ENCODE measurements around the gene TMEM30A.

The TMEM30A gene

DNA sequence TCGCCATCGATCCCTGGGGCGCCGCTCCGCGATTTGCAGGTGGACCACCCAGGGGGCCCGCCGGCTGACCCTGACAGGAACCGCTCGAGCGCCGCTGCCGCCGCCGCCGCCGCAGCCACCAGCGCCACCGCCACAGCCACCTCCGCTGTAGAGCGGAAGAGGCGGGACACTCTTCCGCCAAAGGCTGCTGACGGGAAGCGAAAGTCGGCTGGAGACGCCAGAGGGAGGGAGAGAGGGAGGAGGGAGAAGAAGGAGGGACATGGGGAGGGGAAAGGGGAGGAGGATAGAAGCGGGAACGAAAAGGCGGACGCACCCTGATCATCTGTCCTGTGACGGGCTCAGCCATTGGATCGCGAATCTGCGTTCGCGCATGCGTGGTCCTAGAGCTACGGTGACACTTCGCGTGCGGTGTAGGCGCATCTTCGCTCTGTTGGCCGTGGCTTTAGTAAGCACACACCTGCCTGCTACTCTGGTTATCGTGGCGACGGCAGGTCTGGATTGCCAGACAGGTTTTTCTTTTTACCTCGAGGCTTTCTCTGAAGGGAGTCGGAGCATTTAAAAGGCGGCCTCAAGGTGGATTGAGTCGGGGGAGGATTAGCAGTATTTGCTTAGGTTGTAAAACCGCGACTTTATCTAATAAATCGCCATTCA is at the start of gene TMEM30A:
TMEM30A (minus strand) TSS at position 161 of the 651 bp plus-strand sequence; CDS start at position 7, 154 bp downstream.
- peak; percentile 98 for DNase-seq

DNA sequence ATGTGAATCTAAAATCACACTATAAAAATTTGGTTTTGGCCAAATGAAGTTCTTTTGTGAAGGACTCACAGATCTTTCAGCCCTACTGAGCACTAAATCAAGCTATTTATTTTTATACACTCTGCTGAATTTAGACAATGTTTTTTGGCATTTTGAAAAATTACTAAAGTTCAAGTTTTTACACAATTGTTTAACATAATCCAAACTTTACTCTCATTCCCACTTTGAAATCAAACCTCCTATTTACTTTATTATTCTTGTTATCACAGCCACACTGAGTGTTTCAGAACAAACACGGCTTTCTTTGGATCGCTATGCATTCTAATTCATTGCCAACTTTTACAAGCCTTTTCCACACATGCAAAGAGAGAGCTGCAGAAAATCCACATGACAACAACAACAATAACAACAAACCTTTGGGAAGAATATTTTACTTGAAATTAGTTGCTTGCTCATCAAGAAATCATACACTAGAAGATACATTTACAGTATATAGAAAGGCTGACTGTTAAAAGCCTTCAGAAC is 49.1 kb upstream of the TMEM30A start:
- DNase-seq: no peak

DNA sequence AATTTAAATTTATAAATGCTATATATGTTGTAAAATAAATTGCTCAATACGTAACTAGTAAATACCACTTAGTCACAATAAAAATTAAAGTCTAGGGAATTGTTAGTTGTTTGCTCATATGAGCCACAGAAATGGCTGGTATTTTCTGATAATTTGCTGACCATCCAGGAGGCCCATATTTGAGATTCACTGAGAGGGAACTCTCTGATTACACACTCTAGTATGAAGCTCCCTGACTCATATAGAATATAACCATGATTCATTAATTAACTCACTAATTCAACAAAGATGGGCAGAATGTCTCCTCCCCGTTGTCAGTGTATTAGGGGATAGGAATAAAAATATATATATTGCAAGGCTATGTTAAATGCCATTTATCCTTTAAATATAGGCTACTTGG is 46.6 kb upstream of the TMEM30A start:
- no peak for DNase-seq

DNA sequence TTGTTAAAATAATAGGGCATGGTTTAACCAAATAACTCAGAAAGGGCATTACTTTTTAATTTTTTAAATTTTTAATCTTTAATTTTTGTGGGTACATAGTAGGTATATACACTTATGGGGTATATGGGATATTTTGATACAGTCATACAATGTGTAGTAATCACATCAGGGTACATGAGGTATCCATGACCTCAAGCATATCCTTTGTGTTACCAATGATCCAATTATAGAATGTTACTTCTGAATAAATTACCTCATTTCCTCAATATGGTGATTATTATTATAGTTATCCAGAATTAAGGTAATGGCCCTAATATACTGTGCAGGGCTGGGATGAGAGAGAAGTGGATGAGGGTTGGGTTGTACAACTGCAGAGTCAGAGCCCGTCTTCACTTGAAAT is 45.1 kb upstream of the TMEM30A start:
- no peak for DNase-seq

DNA sequence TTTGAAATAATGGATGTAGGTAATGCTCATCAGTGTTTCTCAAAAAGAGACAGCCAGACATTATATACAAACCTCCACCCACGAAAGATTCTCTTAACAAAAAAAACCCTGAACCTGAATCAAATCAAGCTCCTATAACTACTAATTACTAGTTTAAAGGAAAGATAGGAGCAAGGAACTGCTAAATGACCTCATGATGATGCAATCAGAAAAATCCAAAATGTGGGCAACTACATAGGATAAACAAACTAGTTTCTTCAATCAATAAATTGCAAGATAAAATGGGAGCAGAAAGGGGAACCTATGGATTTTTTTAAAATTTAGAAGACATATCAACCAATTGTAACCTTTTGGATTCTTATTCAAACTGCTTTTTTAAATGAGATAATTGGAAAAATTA is 43.2 kb upstream of the TMEM30A start:
- no peak for DNase-seq

DNA sequence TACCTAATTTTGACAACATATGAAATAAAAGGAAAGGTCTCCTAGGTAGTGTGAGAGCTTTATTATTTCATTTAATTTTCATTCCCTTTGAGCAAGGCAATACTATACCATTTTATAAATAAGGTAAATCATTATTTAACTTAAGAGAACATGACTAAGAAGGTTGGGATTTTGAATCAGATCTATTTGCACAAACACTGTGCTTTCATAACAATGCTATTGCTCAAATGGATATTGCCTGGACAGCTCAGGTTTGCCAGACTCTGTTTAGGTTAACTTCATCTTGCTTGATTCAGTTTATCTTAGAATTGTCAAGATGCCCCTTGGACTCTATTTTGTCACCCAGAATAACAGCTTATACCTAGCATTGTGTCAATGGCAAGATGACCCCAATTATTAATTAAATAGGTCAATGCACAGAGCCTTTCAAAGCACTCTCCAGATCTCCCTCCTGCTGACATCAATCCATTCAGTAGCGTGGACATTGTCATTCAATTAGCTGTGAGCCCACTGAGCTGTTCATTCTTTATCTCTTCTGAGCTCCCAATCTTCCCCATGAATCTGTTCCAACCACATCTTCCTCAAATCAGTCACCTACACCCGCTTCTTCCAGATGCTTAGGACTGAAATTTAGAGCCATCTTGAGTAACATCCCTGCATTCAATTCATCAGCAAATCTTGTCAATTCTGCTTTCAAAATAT is 42.1 kb upstream of the TMEM30A start:
- DNase-seq: no peak

DNA sequence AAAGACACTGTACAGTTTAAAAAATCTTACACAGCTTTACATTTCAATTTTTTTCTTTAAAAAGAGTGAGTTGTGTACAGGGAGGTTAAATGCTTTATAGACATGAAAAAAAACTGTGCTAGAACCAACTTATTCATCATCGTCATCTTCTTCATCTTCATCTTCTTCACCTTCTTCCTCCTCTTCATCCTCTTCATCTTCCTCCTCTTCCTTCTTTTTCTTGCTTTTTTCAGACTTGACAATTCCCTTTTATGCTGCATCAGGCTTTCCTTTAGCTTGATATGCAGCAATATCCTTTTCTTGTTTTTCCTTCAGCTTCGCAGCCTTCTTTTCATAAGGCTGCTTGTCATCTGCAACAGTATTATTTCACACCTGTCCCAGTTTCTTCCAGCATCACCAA is 34.3 kb upstream of the TMEM30A start:
- no peak for DNase-seq

DNA sequence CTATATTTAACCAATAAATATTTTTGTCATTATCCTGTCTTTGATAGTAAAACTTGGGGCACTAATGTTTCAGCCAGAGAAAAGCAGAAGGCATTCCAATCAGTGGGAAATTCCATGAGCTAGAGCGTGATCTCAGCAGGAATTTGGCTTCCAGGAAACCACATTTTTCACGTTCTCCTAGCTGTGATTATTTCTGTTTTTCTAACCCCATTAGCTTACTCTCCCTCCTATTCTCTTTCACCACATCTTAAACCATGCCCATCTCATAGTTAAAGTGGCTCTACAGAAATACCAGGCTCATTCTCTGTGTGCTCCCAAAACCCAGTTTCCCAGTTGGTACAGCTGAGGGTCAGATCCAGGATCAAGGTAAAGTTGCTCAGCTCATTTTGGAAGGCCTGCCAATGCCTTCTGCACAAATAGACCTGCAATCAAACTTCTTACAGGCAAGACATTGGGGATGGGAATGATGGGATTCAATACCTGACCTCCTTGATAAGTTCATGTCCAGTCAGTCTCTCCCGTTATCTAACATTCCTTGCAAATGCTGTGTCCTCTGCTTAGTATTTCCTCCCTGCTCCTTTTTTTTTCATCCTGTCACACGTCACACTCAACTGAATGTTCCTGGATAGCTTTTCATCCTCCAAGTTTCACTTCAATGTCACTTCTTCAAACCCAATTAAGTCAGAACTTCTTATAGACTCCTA is 33.1 kb upstream of the TMEM30A start:
- DNase-seq: no peak

DNA sequence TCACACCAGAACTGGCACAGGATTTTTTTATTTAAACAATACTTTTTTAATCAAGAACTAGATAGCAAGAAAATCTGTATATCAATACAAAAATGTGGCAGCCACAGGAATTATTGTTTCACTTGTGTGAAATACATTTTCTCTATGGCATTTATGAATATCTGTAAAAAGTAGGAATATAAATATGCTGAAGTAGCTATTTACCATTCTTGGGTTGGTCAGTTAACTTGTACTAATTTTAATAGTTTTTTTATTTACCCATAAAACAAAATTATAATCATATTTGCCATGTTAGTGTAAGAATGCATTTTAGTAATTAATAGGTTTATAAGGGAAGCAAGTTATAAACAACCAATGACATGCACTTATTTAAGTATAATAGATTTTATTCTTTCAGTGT is 31.4 kb upstream of the TMEM30A start:
- no peak for DNase-seq

DNA sequence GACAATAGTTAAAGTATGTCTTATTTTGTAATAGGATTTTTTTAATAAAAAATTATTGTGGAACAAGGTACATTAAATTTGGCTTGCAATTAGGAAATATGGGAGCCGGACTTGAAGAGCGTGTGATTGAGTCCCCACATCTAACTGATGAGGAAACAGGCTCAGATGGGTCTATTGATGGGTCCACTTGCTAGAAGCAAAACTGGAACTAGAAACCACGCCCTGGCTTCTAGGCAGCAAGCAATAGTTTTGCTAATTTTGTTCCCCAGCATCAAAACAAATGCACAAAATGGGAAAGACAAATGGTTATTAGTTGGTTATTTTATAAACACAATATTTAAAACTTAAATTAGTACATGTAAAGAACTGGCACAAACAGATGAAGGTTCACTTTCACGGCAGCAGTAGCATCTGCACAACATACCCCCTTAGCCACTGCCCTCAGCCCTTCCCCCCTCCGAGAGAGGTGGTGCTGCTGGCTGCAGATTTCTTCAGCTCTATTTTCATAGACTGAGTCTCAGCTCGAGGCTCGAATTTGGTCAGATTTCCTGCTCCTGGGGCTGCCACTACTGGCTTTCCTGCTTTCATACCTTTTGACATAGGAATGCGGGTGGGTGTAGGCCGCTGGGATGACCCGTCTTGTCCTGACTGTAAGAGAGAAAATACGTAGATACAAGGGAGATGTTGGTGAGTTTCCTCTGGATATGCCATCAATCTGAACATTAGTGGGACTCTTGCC is 23.8 kb upstream of the TMEM30A start:
- no peak for DNase-seq

DNA sequence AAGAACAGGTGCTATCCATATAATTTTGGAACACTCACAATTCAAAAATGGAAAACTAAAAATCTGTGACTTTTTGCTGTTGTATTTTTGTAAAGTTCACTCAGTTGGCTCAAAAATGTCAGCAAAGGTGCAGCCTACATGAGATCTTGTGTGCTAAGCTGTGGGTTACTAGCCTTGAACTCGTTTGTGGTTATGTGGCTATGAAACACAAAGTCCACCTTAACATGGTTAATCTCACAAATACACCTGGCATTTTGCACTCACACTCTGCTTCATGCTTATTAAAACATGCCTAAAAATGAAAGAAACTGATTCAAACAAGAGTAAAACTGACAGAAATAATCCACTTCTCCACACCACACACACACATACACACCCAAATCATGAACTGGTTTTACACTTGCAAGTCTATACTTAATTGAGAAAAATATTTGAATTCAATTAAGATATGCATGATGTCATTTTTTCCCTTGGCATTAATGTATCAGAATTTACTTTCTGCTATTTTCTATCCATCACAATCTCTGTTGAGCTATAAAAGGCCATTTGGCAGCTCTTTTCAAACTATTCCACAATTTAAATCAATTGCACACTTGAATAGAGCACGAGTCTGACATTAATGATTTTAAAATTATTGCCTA is 22.9 kb upstream of the TMEM30A start:
- no peak for DNase-seq

DNA sequence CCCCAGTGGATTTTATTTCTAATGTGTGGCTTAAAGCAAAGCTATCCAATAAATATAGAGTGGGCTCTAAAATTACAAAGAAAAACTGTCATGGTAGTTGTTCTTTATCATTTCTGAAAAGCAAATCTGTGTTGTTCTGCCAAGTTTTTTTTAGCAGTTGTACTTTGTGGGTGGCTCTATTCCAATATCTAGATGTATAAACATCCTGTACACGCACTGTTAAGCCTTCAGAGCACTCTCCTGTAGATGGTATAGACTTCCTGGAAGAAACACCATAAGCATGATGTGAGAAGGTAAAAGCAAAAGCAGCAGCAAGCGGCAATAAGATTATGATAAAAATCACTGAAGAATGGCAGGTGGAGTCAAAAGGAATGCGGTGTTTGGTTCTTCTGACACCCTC is 21.5 kb upstream of the TMEM30A start:
- no peak for DNase-seq

DNA sequence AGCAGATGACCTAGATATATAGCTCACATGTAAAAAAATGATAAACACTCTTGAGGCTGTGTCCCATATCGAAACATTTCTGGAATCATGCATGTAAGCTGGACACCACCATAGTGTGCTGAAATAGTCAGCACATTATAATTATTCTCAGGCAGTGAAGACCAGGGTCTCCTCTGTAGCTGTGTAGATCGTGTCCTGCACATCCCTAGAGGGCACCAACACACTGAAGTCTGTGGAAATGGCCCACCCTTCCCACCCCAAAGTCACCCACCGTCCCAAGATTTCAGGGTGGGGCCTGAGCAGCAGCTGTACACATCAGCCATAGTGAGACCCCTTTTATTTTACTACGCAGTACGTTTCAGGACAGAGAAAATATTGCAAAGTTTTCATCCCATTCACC is 21.0 kb upstream of the TMEM30A start:
- no peak for DNase-seq

DNA sequence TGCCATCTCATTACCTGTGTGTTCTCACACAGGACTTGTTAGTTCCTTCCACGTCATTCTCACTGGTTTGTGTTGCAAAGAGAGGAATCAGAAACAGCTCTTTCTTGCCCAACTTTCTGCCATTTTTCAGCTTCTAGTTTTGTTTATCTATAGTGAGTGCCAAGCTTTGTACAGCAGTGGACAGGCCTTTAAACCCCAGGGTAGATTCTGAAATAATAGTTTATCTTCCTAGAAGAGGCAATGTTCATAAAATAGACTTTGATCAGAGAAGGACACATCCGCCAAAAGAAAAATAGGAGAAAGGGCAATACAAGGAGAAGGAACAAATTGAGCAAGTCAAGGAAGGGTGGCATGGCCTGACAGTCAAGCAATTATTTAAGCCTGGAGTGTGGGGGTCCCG is 17.7 kb upstream of the TMEM30A start:
- no peak for DNase-seq

DNA sequence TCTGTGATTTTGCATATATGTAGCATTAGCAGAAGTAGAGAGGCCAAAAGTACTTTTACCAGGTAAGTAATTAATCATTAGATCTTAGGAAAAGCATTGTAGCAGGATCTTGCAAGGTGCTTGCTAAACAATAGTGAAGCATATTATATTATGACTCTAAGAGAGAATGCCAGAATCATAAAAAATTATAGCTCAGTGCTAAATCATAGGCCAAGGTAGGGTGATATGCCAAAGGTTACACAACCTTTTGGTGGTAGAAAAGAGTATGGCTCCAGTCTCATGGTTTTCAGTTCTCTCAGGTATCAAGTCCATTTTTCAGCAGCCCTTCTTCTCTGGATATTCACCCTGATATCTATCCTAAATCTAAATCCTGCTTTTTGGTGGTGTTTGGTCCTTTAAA is 16.9 kb upstream of the TMEM30A start:
- DNase-seq: no peak

DNA sequence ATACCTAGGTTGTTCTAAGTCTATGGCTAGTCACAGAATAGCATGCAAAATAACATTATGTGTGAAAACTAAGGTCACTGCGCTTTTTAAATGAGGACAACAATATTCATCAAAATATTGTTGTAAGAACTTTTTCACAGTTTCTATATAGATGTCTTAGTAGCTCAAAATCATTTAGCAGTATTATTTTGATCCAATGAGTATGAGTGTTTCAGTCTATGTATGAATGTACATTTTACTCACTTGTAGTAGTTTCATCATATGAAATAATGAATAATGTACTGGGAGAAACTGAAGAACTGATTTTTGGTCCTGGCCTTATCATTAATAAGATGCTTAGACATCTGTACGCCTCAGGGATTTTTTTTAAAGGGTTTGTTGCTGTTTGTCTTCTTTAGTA is 16.5 kb upstream of the TMEM30A start:
- DNase-seq: no peak

DNA sequence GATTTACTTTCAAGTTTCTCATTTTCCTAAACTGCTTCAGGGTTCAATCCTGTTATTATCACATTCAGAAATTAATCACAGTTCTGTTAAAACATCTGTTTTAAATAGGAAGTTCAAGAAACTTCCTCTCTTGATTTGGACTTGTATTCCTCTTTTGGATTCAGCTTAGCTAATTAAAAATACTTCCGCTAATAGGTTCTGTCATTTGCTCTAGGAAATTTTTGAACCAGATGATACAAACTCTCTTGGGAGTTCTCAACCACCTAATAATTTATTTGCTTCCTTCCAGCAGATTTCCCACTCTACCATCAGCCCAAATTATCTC is 15.9 kb upstream of the TMEM30A start:
- no peak for DNase-seq

DNA sequence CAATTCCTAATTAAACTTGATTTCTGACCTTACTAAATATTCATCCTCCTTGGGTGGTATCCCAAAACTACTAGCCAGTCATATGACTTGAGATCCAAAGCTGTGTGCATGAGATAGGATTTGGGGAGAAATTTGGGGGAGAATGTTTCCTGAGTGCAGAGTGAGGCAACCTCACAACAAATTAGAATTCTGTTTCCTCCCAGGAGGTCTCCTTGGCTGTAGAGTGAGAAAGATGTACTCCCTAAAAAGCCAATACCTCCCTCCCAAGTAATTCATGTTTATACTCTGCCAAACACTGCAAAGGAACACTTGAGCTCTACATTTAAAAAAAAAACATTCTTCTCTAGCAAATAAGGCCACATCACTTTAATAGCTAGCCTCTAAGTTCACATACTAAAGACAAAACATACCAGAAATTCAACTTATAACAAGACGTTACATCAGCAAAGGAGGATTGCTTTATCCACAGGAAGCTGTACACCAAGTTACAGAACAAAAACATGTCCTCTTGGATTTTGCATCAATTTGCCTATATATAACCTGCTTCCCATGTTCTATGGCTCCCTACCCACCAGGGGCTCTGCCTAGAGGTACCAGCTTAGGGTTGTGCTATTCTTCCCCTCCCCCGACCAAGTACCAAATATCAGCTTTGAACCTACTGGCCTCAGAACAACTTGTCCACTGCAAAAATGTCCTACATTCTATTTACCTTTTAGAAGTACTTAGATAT is 15.4 kb upstream of the TMEM30A start:
- DNase-seq: no peak

DNA sequence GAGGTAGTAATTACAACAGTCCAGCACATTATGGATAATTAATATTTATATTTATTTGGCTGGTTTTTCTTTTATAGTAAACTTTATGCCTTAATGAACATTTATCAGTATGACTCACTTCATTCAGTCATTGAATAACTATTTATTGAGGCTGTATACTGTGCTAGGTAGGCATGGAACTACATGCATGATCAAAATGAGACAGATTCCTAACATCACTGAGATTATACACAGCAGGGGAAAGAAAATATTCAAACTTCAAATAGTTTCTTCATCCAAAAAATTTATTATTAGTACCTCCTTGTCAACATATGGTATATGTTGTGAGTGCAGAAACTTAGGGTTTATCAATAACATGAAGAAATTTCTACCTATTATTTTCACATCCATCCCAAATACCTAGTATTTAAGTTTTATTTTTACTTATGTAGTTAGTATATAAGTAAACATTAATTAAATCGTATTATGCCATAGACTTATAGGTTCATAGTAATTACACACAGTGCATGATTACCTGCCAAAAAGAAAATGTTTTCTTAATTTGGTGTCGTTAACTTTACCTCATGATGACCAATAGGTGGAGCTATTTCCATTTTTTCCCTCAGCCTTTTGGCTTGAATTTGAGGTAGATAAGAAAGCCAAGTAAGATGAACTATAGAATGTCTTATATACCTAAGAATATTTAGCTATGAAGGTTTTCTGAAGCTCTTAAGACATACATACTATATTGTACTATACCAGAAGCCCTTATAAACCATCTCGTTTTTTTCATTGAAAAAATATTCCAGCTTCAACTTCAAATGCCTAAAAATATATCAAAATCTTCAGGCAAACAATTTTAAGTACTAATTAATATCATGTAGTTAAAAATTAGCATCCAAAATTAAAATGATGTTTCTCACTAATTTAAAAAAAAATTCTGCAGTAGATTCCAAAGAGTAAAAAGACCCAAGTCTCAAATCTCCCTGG is 12.5 kb upstream of the TMEM30A start:
- DNase-seq: no peak

DNA sequence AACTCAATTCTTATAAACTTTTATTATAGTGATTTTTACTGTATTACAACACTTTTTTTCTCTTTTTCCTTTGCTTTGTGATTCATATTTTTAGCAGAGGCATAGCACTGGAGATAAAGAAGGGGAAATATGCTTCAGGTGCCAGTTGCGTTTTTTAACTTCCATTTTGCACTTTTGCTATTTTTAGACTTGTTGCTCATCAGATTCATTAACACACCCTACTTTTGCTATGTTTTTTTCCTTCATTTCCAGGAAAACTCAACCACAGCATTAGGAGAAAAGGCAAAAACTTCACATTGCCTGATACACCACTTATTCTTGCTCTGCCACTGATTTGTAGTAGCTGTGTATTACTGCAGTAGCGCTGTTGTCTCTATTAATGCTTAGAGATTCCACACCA is 8.0 kb upstream of the TMEM30A start:
- DNase-seq: no peak

DNA sequence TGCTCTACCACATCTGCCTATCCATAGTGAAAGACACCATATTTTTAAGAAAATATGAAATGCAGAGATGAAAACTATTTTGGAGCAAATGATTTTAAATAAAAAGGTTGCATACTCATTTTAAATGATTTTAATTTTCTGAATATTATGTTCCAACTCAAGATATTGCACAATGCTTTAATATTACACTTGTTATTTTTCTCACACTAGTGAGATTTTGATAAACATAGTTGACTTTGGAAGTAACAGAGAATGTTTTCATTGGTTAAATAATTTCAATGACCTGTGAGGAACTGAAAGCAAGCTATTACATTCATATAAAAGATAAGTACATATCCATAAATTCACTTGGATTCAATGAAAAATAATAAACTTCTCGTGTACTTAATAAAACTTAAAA is 7.2 kb upstream of the TMEM30A start:
- DNase-seq: no peak

Measured in stimulated activated CD4-positive, alpha-beta T cell treated with anti-CD3 and anti-CD28 coated beads, Interleukin-4, amount 100 ng/mL, for 24 hours (primary cell).